Fibroblast of lung (primary cell): ENCODE results near the gene CHMP4B. TPM values are rescaled to one million over a fixed set of nuclear protein-coding genes. Genes with fewer than 3 reads are reported as not detected.

Experiments
- DNase-seq, 2 donors: peaks; one replicate each; pipeline versions ENCODE4 v3.0.0 to v3.0.0-alpha.2; 2010; ENCODE audit warnings: low read depth in 2 of 2
- H2AFZ ChIP-seq: 2 replicates; pipeline ENCODE4 v1.5.1; 2012; ENCODE audit warnings: low read length, control low read depth, inconsistent platforms
- H3K27ac ChIP-seq: 2 replicates; pipeline ENCODE4 v1.5.1; 2011; ENCODE audit warnings: low read length, control low read depth; ENCODE audit not compliant: insufficient read depth
- H3K27me3 ChIP-seq: 2 replicates; pipeline ENCODE4 v1.5.1; 2011; ENCODE audit warnings: mild to moderate bottlenecking, low read length; ENCODE audit not compliant: control insufficient read depth, insufficient read depth
- H3K36me3 ChIP-seq: 2 replicates; pipeline ENCODE4 v1.5.1; 2011; ENCODE audit warnings: low read length; ENCODE audit not compliant: control insufficient read depth, insufficient read depth
- H3K4me1 ChIP-seq: 2 replicates; pipeline ENCODE4 v1.5.1; 2011; ENCODE audit warnings: low read length; ENCODE audit not compliant: control insufficient read depth, insufficient read depth; ENCODE audit errors: extremely low read depth
- H3K4me2 ChIP-seq: 2 replicates; pipeline ENCODE4 v1.5.1; 2011; ENCODE audit warnings: low read length, control low read depth; ENCODE audit not compliant: insufficient read depth; ENCODE audit errors: extremely low read depth
- H3K4me3 ChIP-seq, 4 experiments: fragments of 200-600 bp in 1 of 4; sonication (generic) in 1 of 4; replicated peaks in 1 of 4; 2 replicates each; pipeline ENCODE4 v1.5.1; 2011 to 2016; ENCODE audit warnings: low read length in 4 of 4, low read depth in 3 of 4, mild to moderate bottlenecking in 3 of 4, control low read depth in 2 of 4, inconsistent platforms in 1 of 4, mixed read lengths in 1 of 4; ENCODE audit not compliant: insufficient read depth in 1 of 4; ENCODE audit errors: control extremely low read depth in 1 of 4
- H3K79me2 ChIP-seq: 2 replicates; pipeline ENCODE4 v1.5.1; 2012; ENCODE audit warnings: mild to moderate bottlenecking, low read length, inconsistent platforms; ENCODE audit not compliant: control insufficient read depth, insufficient read depth
- H3K9ac ChIP-seq: 2 replicates; pipeline ENCODE4 v1.5.1; 2011; ENCODE audit warnings: mild to moderate bottlenecking, low read length, control low read depth; ENCODE audit not compliant: insufficient read depth
- H3K9me3 ChIP-seq: 2 replicates; pipeline ENCODE4 v1.5.1; 2012; ENCODE audit warnings: low read depth, low read length; ENCODE audit not compliant: control insufficient read depth, insufficient read depth
- H4K20me1 ChIP-seq: 2 replicates; pipeline ENCODE4 v1.5.1; 2011; ENCODE audit warnings: low read length; ENCODE audit not compliant: control insufficient read depth, insufficient read depth; ENCODE audit errors: extremely low read depth
- CTCF ChIP-seq, 2 donors: IDR thresholded peaks in 1 of 2; conservative IDR thresholded peaks in 1 of 2; 1 replicate in 1 of 2; 2 replicates in 1 of 2; pipeline ENCODE4 v1.5.1; 2011 to 2012; ENCODE audit warnings: low read length in 2 of 2, control low read depth in 1 of 2, inconsistent platforms in 1 of 2, low read depth in 1 of 2, mild to moderate bottlenecking in 1 of 2
- EZH2 ChIP-seq: IDR thresholded peaks from 2 replicates; pipeline ENCODE4 v1.5.1; 2012; ENCODE audit warnings: low read length, control low read depth, mild to moderate bottlenecking; ENCODE audit errors: missing control alignments
- polyA plus RNA-seq, 2 donors: library from polyadenylated mRNA; depleted of rRNA in 1 of 2; stranded (reverse) in 1 of 2; unstranded in 1 of 2; fragments of >200 nt; gene quantifications; 2 replicates each; pipeline ENCODE4 v1.2.1, GENCODE V29; 2011 to 2012; ENCODE audit warnings: missing spikeins in 1 of 2
- total RNA-seq: library from RNA; depleted of rRNA; stranded (reverse); fragments of >200 nt; gene quantifications from 2 replicates; pipeline ENCODE4 v1.2.1, GENCODE V29; 2014

CHMP4B gene
- total and polyA plus RNA-seq, 2 donors (not counting 1 experiment from before 2014, with no cell fraction given), result 26.3 to 83.2 TPM

- Histone ChIP-seq H4K20me1 (peaks cover 1% of the 10 kb centered on the region), H3K27ac (no peak overlapping the region), H3K27me3 (no peaks in the 10 kb centered on the region), H3K36me3 (no peaks in the 10 kb centered on the region), H3K79me2 (peaks cover 61% of the 10 kb centered on the region), H3K9me3 (no peaks in the 10 kb centered on the region), H3K4me2 (no peak overlapping the region), H3K9ac (no peak overlapping the region), H2AFZ (no peak overlapping the region), H3K4me1 (no peaks in the 10 kb centered on the region), H3K4me3 (no peak overlapping the region)
- TF ChIP-seq EZH2, result no peak
- TF ChIP-seq CTCF (conservative IDR thresholded peaks at IDR 0.05 in 1 of 2, IDR thresholded peaks at IDR 0.05 in 1 of 2; ENCODE audit: low read depth in 1 of 2, low read length in 2 of 2), result no peak
- no peak for DNase-seq
Measured at GRCh38 chr20:33820362-33820761, 9.2 kb downstream of the CHMP4B start.

- Histone ChIP-seq H3K9me3 (no peaks in the 10 kb centered on the region), H3K4me3 (no peak overlapping the region), H3K4me1 (no peaks in the 10 kb centered on the region), H2AFZ (no peak overlapping the region), H3K27me3 (no peaks in the 10 kb centered on the region), H3K9ac (no peak overlapping the region), H3K79me2 (peaks cover 53% of the 10 kb centered on the region), H3K27ac (no peak overlapping the region), H3K36me3 (no peaks in the 10 kb centered on the region), H4K20me1 (peaks cover 1% of the 10 kb centered on the region), H3K4me2 (no peak overlapping the region)
- no peak for DNase-seq
- TF ChIP-seq EZH2, result no peak
- TF ChIP-seq CTCF (conservative IDR thresholded peaks at IDR 0.05 in 1 of 2, IDR thresholded peaks at IDR 0.05 in 1 of 2; ENCODE audit: low read depth in 1 of 2, low read length in 2 of 2), result no peak
Measured at GRCh38 chr20:33821270-33821836, 10.2 kb downstream of the CHMP4B start.

- Histone ChIP-seq H3K4me3 (no peak overlapping the region), H3K79me2 (peaks cover 48% of the 10 kb centered on the region), H3K27me3 (no peaks in the 10 kb centered on the region), H2AFZ (no peak overlapping the region), H3K4me2 (no peak overlapping the region), H3K9me3 (no peaks in the 10 kb centered on the region), H3K4me1 (no peaks in the 10 kb centered on the region), H3K27ac (no peak overlapping the region), H3K36me3 (no peaks in the 10 kb centered on the region), H4K20me1 (peaks cover 1% of the 10 kb centered on the region), H3K9ac (no peak overlapping the region)
- DNase-seq, result no peak
- TF ChIP-seq EZH2, result no peak
- TF ChIP-seq CTCF (conservative IDR thresholded peaks at IDR 0.05 in 1 of 2, IDR thresholded peaks at IDR 0.05 in 1 of 2; ENCODE audit: low read depth in 1 of 2, low read length in 2 of 2), result no peak
Measured at GRCh38 chr20:33822423-33822822, 11.3 kb downstream of the CHMP4B start.
